SK-N-SH treated with all-trans-retinoic acid at 6 μM for 48 hours (cell line): ENCODE data around the gene MYO9A.

Experiments
- ARNTL ChIP-seq: fragments of 450-650 bp; formaldehyde crosslinking; IDR thresholded peaks from 2 replicates; pipeline ENCODE4 v1.5.0; 2020; ENCODE audit warnings: low read depth, mild to moderate bottlenecking, moderate library complexity, borderline replicate concordance
- BACH2 ChIP-seq: fragments of 250-450 bp; sonication (Bioruptor Pico); IDR thresholded peaks from 2 replicates; pipeline ENCODE4 v1.9.0; 2021; ENCODE audit warnings: mild to moderate bottlenecking, borderline replicate concordance
- CREB5 ChIP-seq: fragments of 250-450 bp; sonication (Bioruptor Pico); IDR thresholded peaks from 2 replicates; pipeline ENCODE4 v1.5.1; 2020; ENCODE audit warnings: low read depth, mild to moderate bottlenecking, moderate library complexity
- CSDC2 ChIP-seq: fragments of 250-450 bp; sonication (Bioruptor Pico); IDR thresholded peaks from 2 replicates; pipeline ENCODE4 v1.5.0; 2020; ENCODE audit warnings: mild to moderate bottlenecking, moderate library complexity
- CSRNP3 ChIP-seq: fragments of 250-450 bp; sonication (Bioruptor Pico); IDR thresholded peaks from 2 replicates; pipeline ENCODE4 v1.5.1; 2021; ENCODE audit warnings: mild to moderate bottlenecking, moderate library complexity
- PATZ1 ChIP-seq: fragments of 250-450 bp; sonication (Bioruptor Pico); IDR thresholded peaks from 2 replicates; pipeline ENCODE4 v1.8.0; 2020; ENCODE audit warnings: mild to moderate bottlenecking, moderate library complexity, borderline replicate concordance
- PPARA ChIP-seq: fragments of 250-450 bp; sonication (Bioruptor Pico); IDR thresholded peaks from 2 replicates; pipeline ENCODE4 v1.5.0; 2020; ENCODE audit warnings: mild to moderate bottlenecking, borderline replicate concordance
- RARB ChIP-seq: fragments of 250-450 bp; sonication (Bioruptor Pico); IDR thresholded peaks from 2 replicates; pipeline ENCODE4 v1.8.0; 2021; ENCODE audit warnings: mild to moderate bottlenecking, moderate library complexity
- SNAI2 ChIP-seq: fragments of 250-450 bp; sonication (Bioruptor Pico); IDR thresholded peaks from 2 replicates; pipeline ENCODE4 v1.5.0; 2020; ENCODE audit warnings: mild to moderate bottlenecking, moderate library complexity
- ZFP3 ChIP-seq: fragments of 250-450 bp; sonication (Bioruptor Pico); IDR thresholded peaks from 2 replicates; pipeline ENCODE4 v1.5.0; 2020; ENCODE audit warnings: mild to moderate bottlenecking, moderate library complexity
- ZFP30 ChIP-seq: fragments of 450-650 bp; formaldehyde crosslinking; IDR thresholded peaks from 2 replicates; pipeline ENCODE4 v1.5.0; 2022; ENCODE audit warnings: mild to moderate bottlenecking, moderate library complexity
- ZNF8 ChIP-seq: fragments of 450-650 bp; formaldehyde crosslinking; IDR thresholded peaks from 2 replicates; pipeline ENCODE4 v1.5.0; 2020; ENCODE audit warnings: mild to moderate bottlenecking, moderate library complexity

GRCh38 chr15:71802770-71803169, 315.2 kb downstream of the MYO9A start:
- TF ChIP-seq ARNTL (no peak), RARB (CRISPR knock-in tag) (no peak), ZFP30 (CRISPR knock-in tag) (no peak), CSDC2 (no peak), BACH2 (CRISPR knock-in tag) (no peak), PPARA (CRISPR knock-in tag) (no peak), CSRNP3 (CRISPR knock-in tag) (no peak), ZFP3 (no peak), CREB5 (CRISPR knock-in tag) (no peak), PATZ1 (CRISPR knock-in tag) (no peak), ZNF8 (CRISPR knock-in tag) (no peak), SNAI2 (CRISPR knock-in tag) (no peak)
